Epithelial cell of esophagus (primary cell): Measurements from ENCODE around the gene SPPL3.

Experiments
- DNase-seq: peaks from one replicate; pipeline ENCODE4 v3.0.0; 2010; ENCODE audit warnings: low read depth
- H3K4me3 ChIP-seq: 2 replicates; pipeline ENCODE4 v1.5.1; 2011; ENCODE audit warnings: mild to moderate bottlenecking, low read length, control low read depth
- CTCF ChIP-seq: IDR thresholded peaks from 2 replicates; pipeline ENCODE4 v1.5.1; 2011; ENCODE audit warnings: low read depth, mild to moderate bottlenecking, low read length, control low read depth, inconsistent platforms; ENCODE audit not compliant: insufficient read depth; ENCODE audit errors: missing control alignments

SPPL3 gene

GRCh38 chr12:120791669-120792176 lies 112.4 kb downstream of the SPPL3 start:
- no peak for TF ChIP-seq CTCF
- no peak overlapping the region for H3K4me3 ChIP-seq
- DNase-seq: no peak

GRCh38 chr12:120790114-120790513 lies 114.0 kb downstream of the SPPL3 start:
- no peak for TF ChIP-seq CTCF
- DNase-seq: no peak
- no peak overlapping the region for H3K4me3 ChIP-seq

GRCh38 chr12:120787889-120788288 lies 116.3 kb downstream of the SPPL3 start:
- no peak for DNase-seq
- no peak for TF ChIP-seq CTCF
- no peak overlapping the region for H3K4me3 ChIP-seq

- no peak for DNase-seq
- H3K4me3 ChIP-seq: no peak overlapping the region
- no peak for TF ChIP-seq CTCF
Observed at GRCh38 chr12:120784804-120785203, 119.4 kb downstream of the SPPL3 start.

- TF ChIP-seq CTCF: no peak
- H3K4me3 ChIP-seq: no peak overlapping the region
- DNase-seq: peak; percentile 80
Observed at GRCh38 chr12:120783197-120783596, 121.0 kb downstream of the SPPL3 start.

- TF ChIP-seq CTCF: peak; percentile 13
- H3K4me3 ChIP-seq: no peak overlapping the region
- no peak for DNase-seq
Observed at GRCh38 chr12:120775862-120776552, 128.2 kb downstream of the SPPL3 start.

GRCh38 chr12:120774169-120774916 lies 129.8 kb downstream of the SPPL3 start:
- TF ChIP-seq CTCF: no peak
- H3K4me3 ChIP-seq: no peak overlapping the region
- DNase-seq: no peak
